Immature natural killer cell (primary cell): ENCODE data around the gene PCDH11X. TPM values are rescaled to one million over a fixed set of nuclear protein-coding genes. Genes with fewer than 3 reads are reported as not detected.
A peak's percentile ranks its signal among the peaks of the same experiment; 100 is the strongest.
"Not testable (repeated sequence)": the region's sequence is repeated elsewhere in the genome, so short reads cannot be mapped to it uniquely, and the experiment has no call there.

Experiments
- DNase-seq, 3 donors: peaks; one replicate each; pipeline ENCODE4 v3.0.0; 2022; ENCODE audit warnings: mixed read lengths in 1 of 3
- H3K27ac Mint-ChIP-seq, 6 donors: one replicate each; pipeline ENCODE4 v1.8.0; 2020; ENCODE audit warnings: mixed read lengths in 6 of 6, mild to moderate bottlenecking in 5 of 6, inconsistent platforms in 4 of 6, moderate library complexity in 3 of 6
- H3K27me3 Mint-ChIP-seq, 3 donors: one replicate each; pipeline ENCODE4 v1.8.0; 2020 to 2021; ENCODE audit warnings: low read depth in 3 of 3, mild to moderate bottlenecking in 3 of 3, mixed read lengths in 3 of 3, moderate library complexity in 3 of 3, inconsistent platforms in 1 of 3
- H3K36me3 Mint-ChIP-seq, 3 donors: one replicate each; pipeline ENCODE4 v1.8.0; 2020; ENCODE audit warnings: mixed read lengths in 3 of 3, inconsistent platforms in 2 of 3, mild to moderate bottlenecking in 2 of 3
- H3K4me1 Mint-ChIP-seq, 2 donors: one replicate each; pipeline ENCODE4 v1.8.0; 2020; ENCODE audit warnings: inconsistent platforms in 2 of 2, mild to moderate bottlenecking in 2 of 2, mixed read lengths in 2 of 2, moderate library complexity in 1 of 2
- H3K4me3 Mint-ChIP-seq, 5 donors: one replicate each; pipeline ENCODE4 v1.8.0; 2020; ENCODE audit warnings: mild to moderate bottlenecking in 5 of 5, mixed read lengths in 5 of 5, inconsistent platforms in 3 of 5, moderate library complexity in 3 of 5
- H3K9me3 Mint-ChIP-seq, 6 donors: one replicate each; pipeline ENCODE4 v1.8.0; 2020; ENCODE audit warnings: mild to moderate bottlenecking in 6 of 6, mixed read lengths in 6 of 6, inconsistent platforms in 4 of 6, moderate library complexity in 3 of 6
- polyA plus RNA-seq, 3 donors: library from polyadenylated mRNA; unstranded; fragments of 300-500 nt; fragmentation: Illumina TruSeq; gene quantifications; one replicate each; pipeline ENCODE4 v1.2.3, GENCODE V29; 2021

The PCDH11X gene
- polyA plus RNA-seq, result not detected

GRCh38 chrX:91779135-91779534 is at the start of gene PCDH11X:
Gene PCDH11X, plus strand, starts transcription at chrX:91779375. Its CDS starts 56,130 bp downstream, at chrX:91835505.
- H3K4me3 Mint-ChIP-seq, DNase-seq, H3K4me1 Mint-ChIP-seq, H3K27me3 Mint-ChIP-seq, H3K27ac Mint-ChIP-seq, H3K36me3 Mint-ChIP-seq, H3K9me3 Mint-ChIP-seq: not testable (repeated sequence)

GRCh38 chrX:91747446-91747845 is 31.7 kb upstream of the PCDH11X start:
- H3K4me1 Mint-ChIP-seq, H3K27me3 Mint-ChIP-seq: not testable (repeated sequence)

GRCh38 chrX:91753022-91753421 is 26.2 kb upstream of the PCDH11X start:
- not testable (repeated sequence) for H3K4me3 Mint-ChIP-seq, H3K27ac Mint-ChIP-seq, H3K9me3 Mint-ChIP-seq, H3K36me3 Mint-ChIP-seq, DNase-seq, H3K27me3 Mint-ChIP-seq, H3K4me1 Mint-ChIP-seq

More at GRCh38 chrX:91747446-91747845, 31.7 kb upstream of the PCDH11X start:
- H3K36me3 Mint-ChIP-seq, H3K4me3 Mint-ChIP-seq, DNase-seq, H3K27ac Mint-ChIP-seq, H3K9me3 Mint-ChIP-seq: not testable (repeated sequence)

- DNase-seq, result peak in 2 of 3 donors; percentile 5 to 7
- not testable (repeated sequence) for H3K27me3 Mint-ChIP-seq, H3K9me3 Mint-ChIP-seq, H3K36me3 Mint-ChIP-seq, H3K4me1 Mint-ChIP-seq
- Mint-ChIP-seq H3K4me3 (peak overlapping the region in 1 of 5 donors; percentile 6), H3K27ac (peak overlapping the region in 2 of 6 donors; percentile 22 to 45)
These were observed 8.3 kb upstream of the PCDH11X start for GRCh38 chrX:91770619-91771488.

GRCh38 chrX:91773943-91774342 is 5.2 kb upstream of the PCDH11X start:
- not testable (repeated sequence) for H3K27ac Mint-ChIP-seq, H3K9me3 Mint-ChIP-seq, H3K4me3 Mint-ChIP-seq, DNase-seq, H3K36me3 Mint-ChIP-seq, H3K27me3 Mint-ChIP-seq, H3K4me1 Mint-ChIP-seq

- DNase-seq, H3K4me3 Mint-ChIP-seq, H3K27me3 Mint-ChIP-seq, H3K9me3 Mint-ChIP-seq, H3K4me1 Mint-ChIP-seq, H3K27ac Mint-ChIP-seq, H3K36me3 Mint-ChIP-seq: not testable (repeated sequence)
These were observed 833 bp downstream of the PCDH11X start for GRCh38 chrX:91780008-91780407.

GRCh38 chrX:91780698-91781097 is 1.5 kb downstream of the PCDH11X start:
- H3K4me1 Mint-ChIP-seq, H3K27me3 Mint-ChIP-seq, H3K4me3 Mint-ChIP-seq, H3K9me3 Mint-ChIP-seq, H3K27ac Mint-ChIP-seq, H3K36me3 Mint-ChIP-seq, DNase-seq: not testable (repeated sequence)

- not testable (repeated sequence) for H3K27ac Mint-ChIP-seq, H3K4me1 Mint-ChIP-seq, H3K27me3 Mint-ChIP-seq, H3K9me3 Mint-ChIP-seq, DNase-seq, H3K4me3 Mint-ChIP-seq, H3K36me3 Mint-ChIP-seq
These were observed 2.6 kb downstream of the PCDH11X start for GRCh38 chrX:91781553-91782298.

GRCh38 chrX:91782825-91783224 is 3.6 kb downstream of the PCDH11X start:
- H3K9me3 Mint-ChIP-seq, H3K4me1 Mint-ChIP-seq, H3K27me3 Mint-ChIP-seq, DNase-seq, H3K27ac Mint-ChIP-seq, H3K36me3 Mint-ChIP-seq, H3K4me3 Mint-ChIP-seq: not testable (repeated sequence)

- H3K4me3 Mint-ChIP-seq, H3K36me3 Mint-ChIP-seq, H3K27ac Mint-ChIP-seq, DNase-seq, H3K27me3 Mint-ChIP-seq, H3K4me1 Mint-ChIP-seq, H3K9me3 Mint-ChIP-seq: not testable (repeated sequence)
These were observed 38.4 kb downstream of the PCDH11X start for GRCh38 chrX:91817537-91817936.

GRCh38 chrX:91825321-91825720 is 46.1 kb downstream of the PCDH11X start:
- not testable (repeated sequence) for H3K9me3 Mint-ChIP-seq

More at GRCh38 chrX:91825321-91825720, 46.1 kb downstream of the PCDH11X start:
- not testable (repeated sequence) for H3K4me3 Mint-ChIP-seq, H3K36me3 Mint-ChIP-seq, DNase-seq, H3K4me1 Mint-ChIP-seq, H3K27me3 Mint-ChIP-seq, H3K27ac Mint-ChIP-seq
